ENCODE results near the gene TERT. TPM values are rescaled to one million over a fixed set of nuclear protein-coding genes. Genes with fewer than 3 reads are reported as not detected.

The TERT gene
- polyA plus RNA-seq, 1 donor from 2014 or later = not detected

DNA sequence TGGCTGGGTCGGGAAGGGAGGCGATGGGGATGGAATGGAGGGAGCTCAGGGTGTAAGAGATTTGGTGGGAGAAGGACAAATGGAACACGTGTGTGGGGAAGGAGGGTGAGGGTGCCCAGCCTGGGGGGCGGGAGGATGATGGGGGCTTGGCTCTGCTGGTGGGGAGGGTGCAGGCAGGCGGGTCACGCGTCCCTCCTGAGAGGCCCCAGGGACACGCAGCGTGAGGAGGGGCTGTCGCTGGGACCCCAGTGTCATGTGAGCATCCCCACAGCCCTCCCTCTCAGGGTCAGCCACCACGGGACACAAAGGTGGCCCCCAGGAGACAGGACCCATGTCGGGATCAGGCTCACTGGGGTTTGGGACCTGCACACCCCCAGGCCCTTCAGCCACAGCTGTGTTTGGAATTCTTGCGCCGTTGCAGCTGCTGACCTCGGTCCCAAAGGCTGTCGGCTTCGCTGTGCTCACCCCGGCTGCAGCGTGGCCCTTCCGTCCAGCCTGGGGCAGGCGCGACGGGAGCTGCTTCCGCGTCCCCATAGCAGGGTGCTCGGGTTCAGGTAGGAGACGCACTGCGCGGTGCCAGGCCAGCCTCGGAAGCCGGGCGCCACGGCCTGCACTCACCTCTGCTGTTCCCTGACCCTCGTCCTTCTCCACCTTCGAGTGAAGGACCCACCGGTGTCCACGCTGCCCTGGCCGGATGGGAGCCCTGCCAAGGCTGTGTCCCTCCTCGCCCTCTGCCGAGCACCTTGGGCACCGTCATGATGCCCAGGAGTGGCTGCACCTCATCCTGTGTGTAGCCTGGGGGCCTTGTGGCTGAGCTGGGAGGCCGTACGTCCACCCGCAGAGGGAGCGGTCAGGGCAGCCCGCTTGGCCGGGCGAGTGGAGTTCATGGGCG lies 88.1 kb downstream of the TERT start:
- Histone ChIP-seq H3K9ac (ENCODE audit: low read length) (no peak overlapping the region), H3F3A (ENCODE audit: insufficient read depth, low read length, poor library complexity, severe bottlenecking) (no peaks in the 10 kb centered on the region), H3K27ac (ENCODE audit: low read length) (no peak overlapping the region), H3K27me3 (ENCODE audit: insufficient read depth, low read depth, low read length) (no peaks in the 10 kb centered on the region), H3K9me3 (ENCODE audit: low read length) (no peaks in the 10 kb centered on the region), H4K20me1 (ENCODE audit: insufficient read depth) (no peaks in the 10 kb centered on the region), H3K4me3 (ENCODE audit: low read length) (no peak overlapping the region), H3K9me2 (ENCODE audit: insufficient read depth, low read length) (no peaks in the 10 kb centered on the region), H2AFZ (ENCODE audit: low read depth, low read length) (no peak overlapping the region), H3K79me2 (replicated peaks; ENCODE audit: insufficient read depth, low read length) (no peaks in the 10 kb centered on the region), H3K36me3 (ENCODE audit: insufficient read depth, low read length) (no peaks in the 10 kb centered on the region), H3K4me2 (ENCODE audit: low read length) (no peak overlapping the region)
- no peak for TF ChIP-seq EZH2 (IDR thresholded peaks at IDR 0.05; ENCODE audit: borderline replicate concordance, insufficient read depth, low read length, poor library complexity, severe bottlenecking)
- TF ChIP-seq, protein P1, sequence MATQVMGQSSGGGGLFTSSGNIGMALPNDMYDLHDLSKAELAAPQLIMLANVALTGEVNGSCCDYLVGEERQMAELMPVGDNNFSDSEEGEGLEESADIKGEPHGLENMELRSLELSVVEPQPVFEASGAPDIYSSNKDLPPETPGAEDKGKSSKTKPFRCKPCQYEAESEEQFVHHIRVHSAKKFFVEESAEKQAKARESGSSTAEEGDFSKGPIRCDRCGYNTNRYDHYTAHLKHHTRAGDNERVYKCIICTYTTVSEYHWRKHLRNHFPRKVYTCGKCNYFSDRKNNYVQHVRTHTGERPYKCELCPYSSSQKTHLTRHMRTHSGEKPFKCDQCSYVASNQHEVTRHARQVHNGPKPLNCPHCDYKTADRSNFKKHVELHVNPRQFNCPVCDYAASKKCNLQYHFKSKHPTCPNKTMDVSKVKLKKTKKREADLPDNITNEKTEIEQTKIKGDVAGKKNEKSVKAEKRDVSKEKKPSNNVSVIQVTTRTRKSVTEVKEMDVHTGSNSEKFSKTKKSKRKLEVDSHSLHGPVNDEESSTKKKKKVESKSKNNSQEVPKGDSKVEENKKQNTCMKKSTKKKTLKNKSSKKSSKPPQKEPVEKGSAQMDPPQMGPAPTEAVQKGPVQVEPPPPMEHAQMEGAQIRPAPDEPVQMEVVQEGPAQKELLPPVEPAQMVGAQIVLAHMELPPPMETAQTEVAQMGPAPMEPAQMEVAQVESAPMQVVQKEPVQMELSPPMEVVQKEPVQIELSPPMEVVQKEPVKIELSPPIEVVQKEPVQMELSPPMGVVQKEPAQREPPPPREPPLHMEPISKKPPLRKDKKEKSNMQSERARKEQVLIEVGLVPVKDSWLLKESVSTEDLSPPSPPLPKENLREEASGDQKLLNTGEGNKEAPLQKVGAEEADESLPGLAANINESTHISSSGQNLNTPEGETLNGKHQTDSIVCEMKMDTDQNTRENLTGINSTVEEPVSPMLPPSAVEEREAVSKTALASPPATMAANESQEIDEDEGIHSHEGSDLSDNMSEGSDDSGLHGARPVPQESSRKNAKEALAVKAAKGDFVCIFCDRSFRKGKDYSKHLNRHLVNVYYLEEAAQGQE (IDR thresholded peaks at IDR 0.05; ENCODE audit: borderline replicate concordance) = no peak

DNA sequence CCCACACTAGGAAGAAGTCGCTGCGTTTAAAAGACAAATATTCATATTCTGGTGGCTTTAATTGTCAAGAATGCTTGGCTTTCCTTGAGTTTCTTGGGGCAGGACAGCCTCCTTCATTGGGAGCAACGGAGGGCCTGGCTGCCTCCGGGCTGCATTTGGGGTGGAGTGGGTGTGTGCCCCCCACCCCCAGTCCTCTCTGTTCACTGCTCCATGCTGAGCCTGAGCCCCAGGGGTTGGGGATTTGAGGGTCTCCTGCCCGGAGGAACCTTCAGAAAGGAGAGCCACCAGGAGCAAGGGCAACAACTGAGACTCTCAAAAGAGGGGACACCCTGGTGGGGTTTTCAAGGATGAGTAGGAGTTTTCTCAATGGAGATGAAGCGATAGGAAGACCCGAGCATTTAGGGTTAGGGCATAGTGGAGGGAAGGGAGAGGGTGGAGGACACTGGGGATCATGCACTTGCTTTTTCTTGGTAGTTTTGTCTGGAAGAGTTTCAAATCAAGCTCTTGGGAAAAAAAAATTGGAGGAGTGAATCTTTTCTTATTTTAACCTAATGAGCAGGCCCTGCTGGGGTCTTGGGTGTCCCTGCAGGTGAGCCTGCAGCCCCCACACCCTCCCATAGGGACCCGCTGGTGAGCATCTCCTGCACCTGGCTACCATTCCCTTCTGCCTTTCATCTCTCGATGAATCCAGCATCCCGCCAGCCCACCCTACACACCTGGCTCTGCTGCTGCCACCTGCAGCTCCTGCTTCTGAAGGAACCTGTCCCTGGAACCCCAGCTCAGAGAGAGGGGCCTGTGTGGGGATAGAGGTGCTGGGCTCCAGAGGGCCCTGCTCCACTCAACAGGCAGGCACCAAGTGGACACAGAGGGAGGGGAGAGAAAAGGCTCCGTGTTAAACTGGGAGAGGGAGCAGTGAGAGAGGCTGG lies 89.3 kb downstream of the TERT start:
- no peak for TF ChIP-seq TAF1 (IDR thresholded peaks at IDR 0.05; ENCODE audit: low read depth)
- TF ChIP-seq, protein P2, sequence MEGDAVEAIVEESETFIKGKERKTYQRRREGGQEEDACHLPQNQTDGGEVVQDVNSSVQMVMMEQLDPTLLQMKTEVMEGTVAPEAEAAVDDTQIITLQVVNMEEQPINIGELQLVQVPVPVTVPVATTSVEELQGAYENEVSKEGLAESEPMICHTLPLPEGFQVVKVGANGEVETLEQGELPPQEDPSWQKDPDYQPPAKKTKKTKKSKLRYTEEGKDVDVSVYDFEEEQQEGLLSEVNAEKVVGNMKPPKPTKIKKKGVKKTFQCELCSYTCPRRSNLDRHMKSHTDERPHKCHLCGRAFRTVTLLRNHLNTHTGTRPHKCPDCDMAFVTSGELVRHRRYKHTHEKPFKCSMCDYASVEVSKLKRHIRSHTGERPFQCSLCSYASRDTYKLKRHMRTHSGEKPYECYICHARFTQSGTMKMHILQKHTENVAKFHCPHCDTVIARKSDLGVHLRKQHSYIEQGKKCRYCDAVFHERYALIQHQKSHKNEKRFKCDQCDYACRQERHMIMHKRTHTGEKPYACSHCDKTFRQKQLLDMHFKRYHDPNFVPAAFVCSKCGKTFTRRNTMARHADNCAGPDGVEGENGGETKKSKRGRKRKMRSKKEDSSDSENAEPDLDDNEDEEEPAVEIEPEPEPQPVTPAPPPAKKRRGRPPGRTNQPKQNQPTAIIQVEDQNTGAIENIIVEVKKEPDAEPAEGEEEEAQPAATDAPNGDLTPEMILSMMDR (IDR thresholded peaks at IDR 0.05; ENCODE audit: poor library complexity, severe bottlenecking) = no peak
- TF ChIP-seq, protein P1 (IDR thresholded peaks at IDR 0.05; ENCODE audit: borderline replicate concordance) = no peak
- no peaks in the 10 kb centered on the region for H3K36me3 ChIP-seq (ENCODE audit: insufficient read depth, low read length)

More for the DNA sequence above, 89.3 kb downstream of the TERT start:
- Histone ChIP-seq H4K20me1 (ENCODE audit: insufficient read depth) (no peaks in the 10 kb centered on the region), H3K9me2 (ENCODE audit: insufficient read depth, low read length) (no peaks in the 10 kb centered on the region), H3K27me3 (ENCODE audit: insufficient read depth, low read depth, low read length) (no peaks in the 10 kb centered on the region), H3K4me2 (ENCODE audit: low read length) (no peak overlapping the region), H3K9ac (ENCODE audit: low read length) (no peak overlapping the region), H3K79me2 (replicated peaks; ENCODE audit: insufficient read depth, low read length) (no peaks in the 10 kb centered on the region), H2AFZ (ENCODE audit: low read depth, low read length) (no peak overlapping the region), H3F3A (ENCODE audit: insufficient read depth, low read length, poor library complexity, severe bottlenecking) (no peaks in the 10 kb centered on the region), H3K27ac (ENCODE audit: low read length) (no peak overlapping the region), H3K9me3 (ENCODE audit: low read length) (no peaks in the 10 kb centered on the region), H3K4me3 (ENCODE audit: low read length) (no peak overlapping the region)

Measured in neural cell (in vitro differentiated cells).